Thyroid gland (tissue), 4 donors: ENCODE data around the gene GDPD5.

Source experiments
- CTCF ChIP-seq, 6 experiments: fragments of 200-600 bp in 3 of 6; fragments of 450-650 bp in 3 of 6; sonication (generic) in 3 of 6; IDR thresholded peaks; one replicate each; pipeline ENCODE4 v1.5.1; 2016 to 2019; ENCODE audit warnings: antibody characterized with exemption in 6 of 6, mild to moderate bottlenecking in 2 of 6, inconsistent platforms in 1 of 6, moderate library complexity in 1 of 6
- POLR2A ChIP-seq, 2 donors: fragments of 450-650 bp; IDR thresholded peaks; one replicate each; pipeline ENCODE4 v1.6.1; 2017; ENCODE audit warnings: antibody characterized with exemption in 2 of 2, mild to moderate bottlenecking in 2 of 2, moderate library complexity in 1 of 2

GRCh38 chr11:75475767-75476650 is 49.7 kb downstream of the GDPD5 start:
- TF ChIP-seq CTCF (IDR thresholded peaks at IDR 0.05) (no peak), POLR2A (IDR thresholded peaks at IDR 0.05) (no peak)
